Stomach (tissue), 4 donors: Measurements from ENCODE around the gene IL16.

ENCODE experiments used
- CTCF ChIP-seq, 7 experiments: fragments of 450-650 bp in 4 of 7; fragments of 200-600 bp in 3 of 7; sonication (generic) in 3 of 7; IDR thresholded peaks; one replicate each; pipeline ENCODE4 v1.5.1; 2016 to 2019; ENCODE audit warnings: antibody characterized with exemption in 7 of 7, control low read depth in 2 of 7, mild to moderate bottlenecking in 1 of 7
- EP300 ChIP-seq: sonication (generic); formaldehyde crosslinking; IDR thresholded peaks from one replicate; pipeline ENCODE4 v1.6.1; 2017; ENCODE audit warnings: antibody characterized with exemption
- POLR2A ChIP-seq, 4 donors: fragments of 450-650 bp; IDR thresholded peaks; one replicate each; pipeline ENCODE4 v1.6.1; 2016; ENCODE audit warnings: antibody characterized with exemption in 4 of 4, control low read depth in 2 of 4, mild to moderate bottlenecking in 1 of 4, moderate library complexity in 1 of 4
- POLR2AphosphoS5 ChIP-seq, 3 donors: sonication (generic); formaldehyde crosslinking; IDR thresholded peaks; one replicate each; pipeline ENCODE4 v1.6.1; 2016; ENCODE audit warnings: antibody characterized with exemption in 3 of 3

- no peak for TF ChIP-seq CTCF (IDR thresholded peaks at IDR 0.05)
- TF ChIP-seq POLR2AphosphoS5 (IDR thresholded peaks at IDR 0.05), result no peak
- no peak for TF ChIP-seq EP300
- TF ChIP-seq POLR2A (IDR thresholded peaks at IDR 0.05), result no peak
These were observed 105.2 kb downstream of the IL16 start for GRCh38 chr15:81301815-81302399.
